IPS DF 4.7 (cell line): ENCODE measurements around the gene LNX1.

ENCODE experiments used
- DNase-seq: peaks from one replicate; pipeline ENCODE4 v3.0.0-alpha.2; 2013; ENCODE audit warnings: low spot score; ENCODE audit errors: extremely low read depth

LNX1 gene

GRCh38 chr4:53599632-53600031 is 8.3 kb upstream of the LNX1 start:
- no peak for DNase-seq

- no peak for DNase-seq
Observed at GRCh38 chr4:53598901-53599300, 7.6 kb upstream of the LNX1 start.

- no peak for DNase-seq
Observed at GRCh38 chr4:53598483-53598882, 7.2 kb upstream of the LNX1 start.

GRCh38 chr4:53596901-53597300 is 5.6 kb upstream of the LNX1 start:
- no peak for DNase-seq

GRCh38 chr4:53595834-53596233 is 4.5 kb upstream of the LNX1 start:
- DNase-seq = no peak

GRCh38 chr4:53595204-53595603 is 3.9 kb upstream of the LNX1 start:
- no peak for DNase-seq

GRCh38 chr4:53593765-53594164 is 2.5 kb upstream of the LNX1 start:
- DNase-seq = no peak

- peak; percentile 72 for DNase-seq
Observed at GRCh38 chr4:53592686-53593501, 1.6 kb upstream of the LNX1 start.

GRCh38 chr4:53592122-53592521 is 836 bp upstream of the LNX1 start:
- DNase-seq = no peak

GRCh38 chr4:53590187-53590586 is 1.1 kb downstream of the LNX1 start:
- no peak for DNase-seq

GRCh38 chr4:53589511-53589910 is 1.8 kb downstream of the LNX1 start:
- no peak for DNase-seq

- DNase-seq = no peak
Observed at GRCh38 chr4:53587135-53587534, 4.2 kb downstream of the LNX1 start.

GRCh38 chr4:53586121-53586816 is 5.0 kb downstream of the LNX1 start:
- DNase-seq = no peak

- no peak for DNase-seq
Observed at GRCh38 chr4:53584658-53585057, 6.6 kb downstream of the LNX1 start.

- DNase-seq = no peak
Observed at GRCh38 chr4:53583513-53583912, 7.8 kb downstream of the LNX1 start.

- no peak for DNase-seq
Observed at GRCh38 chr4:53582194-53582593, 9.1 kb downstream of the LNX1 start.

- DNase-seq = no peak
Observed at GRCh38 chr4:53580274-53580673, 11.0 kb downstream of the LNX1 start.

GRCh38 chr4:53579826-53580225 is 11.5 kb downstream of the LNX1 start:
- DNase-seq = no peak

- DNase-seq = no peak
Observed at GRCh38 chr4:53576676-53577372, 14.5 kb downstream of the LNX1 start.

GRCh38 chr4:53576071-53576617 is 15.1 kb downstream of the LNX1 start:
- DNase-seq = no peak

GRCh38 chr4:53575552-53575951 is 15.7 kb downstream of the LNX1 start:
- no peak for DNase-seq

GRCh38 chr4:53574528-53574927 is 16.8 kb downstream of the LNX1 start:
- DNase-seq = no peak
